Measurements from ENCODE around the gene CELF5.

CELF5 gene

GRCh38 chr19:3248728-3249326, 24.4 kb downstream of the CELF5 start:
- no peak for DNase-seq

GRCh38 chr19:3249408-3249807, 24.9 kb downstream of the CELF5 start:
- no peak for DNase-seq

- peak; percentile 18 for DNase-seq
Observed at GRCh38 chr19:3250675-3251074, 26.2 kb downstream of the CELF5 start.

- no peak for DNase-seq
Observed at GRCh38 chr19:3251229-3251628, 26.8 kb downstream of the CELF5 start.

GRCh38 chr19:3252650-3253049, 28.2 kb downstream of the CELF5 start:
- no peak for DNase-seq

GRCh38 chr19:3253270-3253669, 28.8 kb downstream of the CELF5 start:
- no peak for DNase-seq

GRCh38 chr19:3254520-3254919, 30.1 kb downstream of the CELF5 start:
- DNase-seq, result no peak

- no peak for DNase-seq
Observed at GRCh38 chr19:3257071-3257470, 32.6 kb downstream of the CELF5 start.

- no peak for DNase-seq
Observed at GRCh38 chr19:3262362-3262761, 37.9 kb downstream of the CELF5 start.

GRCh38 chr19:3263866-3264265, 39.4 kb downstream of the CELF5 start:
- no peak for DNase-seq

- DNase-seq, result no peak
Observed at GRCh38 chr19:3265432-3265831, 41.0 kb downstream of the CELF5 start.

GRCh38 chr19:3266092-3266693, 41.7 kb downstream of the CELF5 start:
- no peak for DNase-seq

- no peak for DNase-seq
Observed at GRCh38 chr19:3266792-3267514, 42.5 kb downstream of the CELF5 start.

GRCh38 chr19:3268326-3268725, 43.9 kb downstream of the CELF5 start:
- DNase-seq, result no peak

GRCh38 chr19:3268763-3269162, 44.3 kb downstream of the CELF5 start:
- no peak for DNase-seq

GRCh38 chr19:3269916-3270671, 45.6 kb downstream of the CELF5 start:
- DNase-seq, result no peak

GRCh38 chr19:3270902-3271301, 46.4 kb downstream of the CELF5 start:
- DNase-seq, result no peak

GRCh38 chr19:3272401-3272931, 48.0 kb downstream of the CELF5 start:
- DNase-seq, result no peak

GRCh38 chr19:3272952-3273351, 48.5 kb downstream of the CELF5 start:
- DNase-seq, result no peak

GRCh38 chr19:3274245-3274941, 49.9 kb downstream of the CELF5 start:
- DNase-seq, result no peak

GRCh38 chr19:3274942-3275582, 50.6 kb downstream of the CELF5 start:
- no peak for DNase-seq
